Gastrocnemius medialis (tissue), 4 donors: ENCODE measurements around the gene NTM. TPM values are rescaled to one million over a fixed set of nuclear protein-coding genes. Genes with fewer than 3 reads are reported as not detected.

ENCODE experiments used
- ATAC-seq, 2 donors: fragments of 150-250 bp; one replicate each; pipeline ENCODE4 v1.9.1; 2016
- DNase-seq, 2 donors: peaks; one replicate each; pipeline ENCODE4 v3.0.0-alpha.2; 2019
- H3K27ac ChIP-seq, 4 donors: fragments of 200-600 bp; sonication (generic); 1 replicate in 1 of 4; 2 replicates in 3 of 4; pipeline ENCODE4 v1.5.1; 2016 to 2018; ENCODE audit warnings: mild to moderate bottlenecking in 2 of 4, moderate library complexity in 1 of 4
- H3K27me3 ChIP-seq, 3 donors: fragments of 200-600 bp; sonication (generic) in 2 of 3; 1 replicate in 1 of 3; 2 replicates in 2 of 3; pipeline versions ENCODE4 v1.5.1 to v1.6.0; 2016 to 2019; ENCODE audit warnings: mild to moderate bottlenecking in 1 of 3, moderate library complexity in 1 of 3
- H3K36me3 ChIP-seq, 2 donors: fragments of 200-600 bp; sonication (generic) in 1 of 2; one replicate each; pipeline ENCODE4 v1.5.1; 2017 to 2018
- H3K4me1 ChIP-seq, 2 donors: fragments of 200-600 bp; sonication (generic) in 1 of 2; one replicate each; pipeline ENCODE4 v1.5.1; 2016 to 2017; ENCODE audit warnings: mild to moderate bottlenecking in 2 of 2
- H3K4me3 ChIP-seq, 4 donors: fragments of 200-600 bp; sonication (generic) in 3 of 4; 1 replicate in 1 of 4; 2 replicates in 3 of 4; pipeline ENCODE4 v1.5.1; 2016 to 2019; ENCODE audit warnings: mild to moderate bottlenecking in 2 of 4
- H3K9me3 ChIP-seq, 3 donors: fragments of 200-600 bp; sonication (generic) in 2 of 3; 1 replicate in 1 of 3; 2 replicates in 2 of 3; pipeline ENCODE4 v1.5.1; 2016 to 2019
- CTCF ChIP-seq, 5 experiments: fragments of 450-650 bp in 3 of 5; fragments of 200-600 bp in 2 of 5; sonication (generic) in 2 of 5; IDR thresholded peaks in 4 of 5; conservative IDR thresholded peaks in 1 of 5; 1 replicate in 4 of 5; 2 replicates in 1 of 5; pipeline ENCODE4 v1.5.1; 2016 to 2019; ENCODE audit warnings: antibody characterized with exemption in 5 of 5, mild to moderate bottlenecking in 3 of 5, moderate library complexity in 3 of 5
- POLR2A ChIP-seq, 2 donors: fragments of 450-650 bp; IDR thresholded peaks; one replicate each; pipeline ENCODE4 v1.6.1; 2017; ENCODE audit warnings: antibody characterized with exemption in 2 of 2, mild to moderate bottlenecking in 2 of 2, moderate library complexity in 2 of 2
- in situ Hi-C, 4 donors: fragments of 200-750 bp; cut with MboI; loops; one replicate each; pipeline versions ENCODE4 v1.15.0 to v1.8.0; 2017; ENCODE audit warnings: low sequenced_read_pairs in 4 of 4
- intact Hi-C: fragments of 100-400 bp; cut with DNase I; formaldehyde crosslinking; loops from one replicate; pipeline ENCODE4 v1.15.1; 2023; ENCODE audit warnings: low total_unique reads
- total RNA-seq, 4 donors: library from RNA; depleted of rRNA; stranded (reverse); fragments of >200 nt; gene quantifications; one replicate each; pipeline versions ENCODE4 v1.1.0 to v1.2.3, GENCODE V29; 2016

NTM gene
- total RNA-seq, 4 donors from 2014 or later = 0.69 TPM; not detected in 3

GRCh38 chr11:131985846-131986301 lies 615.5 kb downstream of the NTM start:
- no peak for TF ChIP-seq POLR2A (IDR thresholded peaks at IDR 0.05)
- no peak for TF ChIP-seq CTCF (IDR thresholded peaks at IDR 0.05 in 4 of 5, conservative IDR thresholded peaks at IDR 0.05 in 1 of 5)
- Histone ChIP-seq H3K36me3 (no peaks in the 10 kb centered on the region), H3K27me3 (no peaks in the 10 kb centered on the region), H3K27ac (no peak overlapping the region), H3K9me3 (no peaks in the 10 kb centered on the region), H3K4me1 (no peaks in the 10 kb centered on the region), H3K4me3 (no peak overlapping the region)
- no peak for DNase-seq
- intact Hi-C loops (no loop called here), in situ Hi-C loops (no loop called here)
- no peak for ATAC-seq

- in situ Hi-C loops (no loop called here), intact Hi-C loops (no loop called here)
- no peak for TF ChIP-seq POLR2A (IDR thresholded peaks at IDR 0.05)
- TF ChIP-seq CTCF (IDR thresholded peaks at IDR 0.05 in 4 of 5, conservative IDR thresholded peaks at IDR 0.05 in 1 of 5) = no peak
- H3K27me3 ChIP-seq = no peaks in the 10 kb centered on the region
- H3K9me3 ChIP-seq = no peaks in the 10 kb centered on the region
- ATAC-seq (no peak), DNase-seq (no peak)
- no peak overlapping the region for H3K27ac ChIP-seq
- no peaks in the 10 kb centered on the region for H3K4me1 ChIP-seq
- H3K36me3 ChIP-seq = no peaks in the 10 kb centered on the region
- no peak overlapping the region for H3K4me3 ChIP-seq
These were observed 617.3 kb downstream of the NTM start for GRCh38 chr11:131987703-131988102.

GRCh38 chr11:131991606-131992005 lies 621.2 kb downstream of the NTM start:
- in situ Hi-C loops (no loop called here), intact Hi-C loops (no loop called here)
- Histone ChIP-seq H3K36me3 (no peaks in the 10 kb centered on the region), H3K27me3 (no peaks in the 10 kb centered on the region), H3K27ac (no peak overlapping the region), H3K4me3 (no peak overlapping the region), H3K9me3 (no peaks in the 10 kb centered on the region), H3K4me1 (no peaks in the 10 kb centered on the region)
- ATAC-seq (no peak), DNase-seq (no peak)
- no peak for TF ChIP-seq CTCF (IDR thresholded peaks at IDR 0.05 in 4 of 5, conservative IDR thresholded peaks at IDR 0.05 in 1 of 5)
- TF ChIP-seq POLR2A (IDR thresholded peaks at IDR 0.05) = no peak

- H3K9me3 ChIP-seq = no peaks in the 10 kb centered on the region
- DNase-seq (no peak), ATAC-seq (no peak)
- no peak overlapping the region for H3K27ac ChIP-seq
- intact Hi-C loops = no loop called here
- TF ChIP-seq CTCF (IDR thresholded peaks at IDR 0.05 in 4 of 5, conservative IDR thresholded peaks at IDR 0.05 in 1 of 5) = no peak
- TF ChIP-seq POLR2A (IDR thresholded peaks at IDR 0.05) = no peak
- H3K27me3 ChIP-seq = no peaks in the 10 kb centered on the region
- H3K4me3 ChIP-seq = no peak overlapping the region
- H3K4me1 ChIP-seq = no peaks in the 10 kb centered on the region
- in situ Hi-C loops = no loop called here
- no peaks in the 10 kb centered on the region for H3K36me3 ChIP-seq
These were observed 622.8 kb downstream of the NTM start for GRCh38 chr11:131993246-131993645.

GRCh38 chr11:131998020-131998419 lies 627.6 kb downstream of the NTM start:
- no peak for DNase-seq
- Histone ChIP-seq H3K36me3 (no peaks in the 10 kb centered on the region), H3K4me1 (no peaks in the 10 kb centered on the region), H3K27me3 (no peaks in the 10 kb centered on the region), H3K27ac (no peak overlapping the region), H3K4me3 (no peak overlapping the region), H3K9me3 (no peaks in the 10 kb centered on the region)
- in situ Hi-C loops = no loop called here
- intact Hi-C loops = no loop called here
- TF ChIP-seq CTCF (IDR thresholded peaks at IDR 0.05 in 4 of 5, conservative IDR thresholded peaks at IDR 0.05 in 1 of 5) (no peak), POLR2A (IDR thresholded peaks at IDR 0.05) (no peak)
- ATAC-seq = no peak
